ENCODE data around the gene PRKCA.

DNA sequence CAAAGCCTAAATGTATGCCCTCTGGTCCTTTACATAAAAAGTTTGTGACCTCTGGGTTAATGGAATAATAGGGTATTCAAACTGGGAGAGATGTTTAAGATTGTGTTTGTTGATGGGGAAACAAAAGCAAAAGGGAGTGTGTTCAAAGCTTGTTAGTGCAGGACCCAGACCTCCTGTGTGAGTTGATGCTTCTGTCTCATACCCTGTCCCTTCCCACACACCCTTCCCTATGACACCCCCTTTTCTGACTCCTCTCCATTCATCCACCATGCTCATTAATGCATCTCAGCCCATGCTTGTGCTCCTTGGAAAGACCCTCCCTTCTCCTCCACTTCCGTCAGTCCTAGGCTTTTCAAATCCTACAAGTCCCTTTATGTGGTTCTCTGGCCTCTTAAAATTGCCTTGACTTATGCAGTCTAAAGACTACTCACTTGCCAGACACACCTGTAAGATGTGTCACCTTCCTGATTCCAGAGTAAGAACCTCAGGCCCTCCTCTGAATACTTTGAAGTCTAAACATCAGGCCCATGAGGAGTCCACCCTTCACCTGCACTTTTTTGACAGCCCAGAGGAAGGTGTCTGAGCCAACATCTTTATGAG is 404.5 kb downstream of the PRKCA start:
- TF ChIP-seq CTCF (IDR thresholded peaks at IDR 0.05) = no peak
- no peak for TF ChIP-seq ZFX (IDR thresholded peaks at IDR 0.05; ENCODE audit: borderline replicate concordance)
